Astrocyte of the spinal cord (primary cell): ENCODE results near the gene KMT2D.

Source experiments
- DNase-seq: peaks from one replicate; pipeline ENCODE4 v3.0.0; 2011; ENCODE audit warnings: low read depth, low spot score
- H3K4me3 ChIP-seq: 2 replicates; pipeline ENCODE4 v1.5.1; 2011; ENCODE audit warnings: low read depth, mild to moderate bottlenecking, low read length, moderate library complexity
- CTCF ChIP-seq: IDR thresholded peaks from 2 replicates; pipeline ENCODE4 v1.5.1; 2012; ENCODE audit warnings: low read depth, mild to moderate bottlenecking, low read length, inconsistent platforms
- in situ Hi-C: cut with HindIII; loops from 2 replicates; pipeline ENCODE4 v1.10.0; 2017; ENCODE audit warnings: low sequenced_read_pairs

The KMT2D gene

GRCh38 chr12:49054524-49054923, 6.1 kb downstream of the KMT2D start:
- no peak overlapping the region for H3K4me3 ChIP-seq
- DNase-seq, result no peak
- TF ChIP-seq CTCF, result no peak
- in situ Hi-C loops, result no loop called here

- no peak overlapping the region for H3K4me3 ChIP-seq
- no peak for TF ChIP-seq CTCF
- in situ Hi-C loops, result no loop called here
- DNase-seq, result no peak
Measured at GRCh38 chr12:49054096-49054495, 6.5 kb downstream of the KMT2D start.

GRCh38 chr12:49052451-49053208, 8.0 kb downstream of the KMT2D start:
- in situ Hi-C loops, result no loop called here
- no peak for DNase-seq

GRCh38 chr12:49051777-49052438, 8.7 kb downstream of the KMT2D start:
- in situ Hi-C loops, result no loop called here
- no peak for TF ChIP-seq CTCF
- no peak overlapping the region for H3K4me3 ChIP-seq
- DNase-seq, result no peak

More at GRCh38 chr12:49052451-49053208, 8.0 kb downstream of the KMT2D start:
- TF ChIP-seq CTCF, result no peak
- no peak overlapping the region for H3K4me3 ChIP-seq

GRCh38 chr12:49051373-49051764, 9.2 kb downstream of the KMT2D start:
- TF ChIP-seq CTCF, result no peak
- no peak for DNase-seq
- in situ Hi-C loops, result no loop called here
- H3K4me3 ChIP-seq, result no peak overlapping the region

GRCh38 chr12:49050507-49051372, 9.9 kb downstream of the KMT2D start:
- no peak overlapping the region for H3K4me3 ChIP-seq
- in situ Hi-C loops, result no loop called here
- no peak for DNase-seq
- TF ChIP-seq CTCF, result no peak
